BE2C (cell line): ENCODE results near the gene SRP19.

Source experiments
- DNase-seq: peaks from one replicate; pipeline ENCODE4 v3.0.0-alpha.2; 2020
- H3K27me3 ChIP-seq: fragments of 250-450 bp; sonication (Bioruptor Pico); 2 replicates; pipeline ENCODE4 v1.5.1; 2020; ENCODE audit warnings: mild to moderate bottlenecking
- H3K36me3 ChIP-seq: fragments of 250-450 bp; sonication (Bioruptor Pico); 2 replicates; pipeline ENCODE4 v1.5.1; 2020; ENCODE audit warnings: mild to moderate bottlenecking
- H3K4me1 ChIP-seq: fragments of 250-450 bp; sonication (Bioruptor Pico); 2 replicates; pipeline ENCODE4 v1.5.1; 2020
- H3K4me3 ChIP-seq: 2 replicates; pipeline ENCODE4 v1.5.1; 2011; ENCODE audit warnings: low read depth, low read length
- H3K9me3 ChIP-seq: fragments of 250-450 bp; sonication (Bioruptor Pico); 2 replicates; pipeline ENCODE4 v1.5.1; 2020
- TF ChIP-seq, protein P1 (sequence below): IDR thresholded peaks from 2 replicates; pipeline ENCODE4 v1.5.1; 2012; ENCODE audit warnings: mild to moderate bottlenecking, low read depth, low read length

SRP19 gene

DNA sequence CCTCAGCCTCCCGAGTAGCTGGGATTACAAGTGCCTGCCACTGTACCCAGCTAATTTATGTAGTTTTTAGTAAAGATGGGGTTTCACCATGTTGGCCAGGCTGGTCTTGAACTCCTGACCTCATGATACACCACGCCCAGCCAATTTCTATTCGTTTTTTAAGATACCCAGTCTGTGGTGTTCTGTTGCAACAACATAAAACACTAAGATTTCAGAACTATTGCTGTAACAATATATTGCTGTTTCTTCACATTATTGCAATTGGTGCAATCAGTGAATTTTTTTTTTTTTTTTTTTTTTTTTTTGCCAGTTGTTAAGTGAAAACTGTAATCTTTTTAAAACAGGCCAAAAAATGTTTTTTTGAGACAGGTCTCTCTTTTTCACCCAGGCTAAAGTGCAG is 9.9 kb downstream of the SRP19 start:
- H3K4me1 ChIP-seq: no peaks in the 10 kb centered on the region
- TF ChIP-seq, protein P1, sequence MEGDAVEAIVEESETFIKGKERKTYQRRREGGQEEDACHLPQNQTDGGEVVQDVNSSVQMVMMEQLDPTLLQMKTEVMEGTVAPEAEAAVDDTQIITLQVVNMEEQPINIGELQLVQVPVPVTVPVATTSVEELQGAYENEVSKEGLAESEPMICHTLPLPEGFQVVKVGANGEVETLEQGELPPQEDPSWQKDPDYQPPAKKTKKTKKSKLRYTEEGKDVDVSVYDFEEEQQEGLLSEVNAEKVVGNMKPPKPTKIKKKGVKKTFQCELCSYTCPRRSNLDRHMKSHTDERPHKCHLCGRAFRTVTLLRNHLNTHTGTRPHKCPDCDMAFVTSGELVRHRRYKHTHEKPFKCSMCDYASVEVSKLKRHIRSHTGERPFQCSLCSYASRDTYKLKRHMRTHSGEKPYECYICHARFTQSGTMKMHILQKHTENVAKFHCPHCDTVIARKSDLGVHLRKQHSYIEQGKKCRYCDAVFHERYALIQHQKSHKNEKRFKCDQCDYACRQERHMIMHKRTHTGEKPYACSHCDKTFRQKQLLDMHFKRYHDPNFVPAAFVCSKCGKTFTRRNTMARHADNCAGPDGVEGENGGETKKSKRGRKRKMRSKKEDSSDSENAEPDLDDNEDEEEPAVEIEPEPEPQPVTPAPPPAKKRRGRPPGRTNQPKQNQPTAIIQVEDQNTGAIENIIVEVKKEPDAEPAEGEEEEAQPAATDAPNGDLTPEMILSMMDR: no peak
- peaks cover 48% of the 10 kb centered on the region for H3K36me3 ChIP-seq
- H3K9me3 ChIP-seq: no peaks in the 10 kb centered on the region
- H3K4me3 ChIP-seq: no peak overlapping the region
- no peaks in the 10 kb centered on the region for H3K27me3 ChIP-seq
- no peak for DNase-seq

DNA sequence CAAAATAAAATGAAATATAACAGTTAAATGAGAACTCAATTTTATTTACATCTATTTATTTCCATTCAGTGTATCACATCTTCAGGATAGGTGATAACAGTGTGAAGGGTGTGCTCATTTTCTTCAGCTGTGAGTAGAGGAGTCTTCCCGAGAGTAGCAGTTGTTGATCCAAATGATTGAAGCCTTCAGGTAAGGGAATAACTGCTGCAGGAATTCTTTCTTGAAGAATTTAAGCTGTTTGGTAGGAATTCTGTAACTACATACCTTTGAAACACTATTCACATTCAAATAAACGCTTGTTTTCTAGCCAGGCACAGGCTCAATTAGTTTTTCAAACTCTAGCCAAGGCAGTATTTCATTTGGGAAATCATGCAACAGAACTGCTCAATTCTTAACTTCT is 15.3 kb downstream of the SRP19 start:
- H3K4me3 ChIP-seq: no peak overlapping the region
- TF ChIP-seq, protein P1: no peak
- H3K27me3 ChIP-seq: no peaks in the 10 kb centered on the region
- no peak for DNase-seq
- no peaks in the 10 kb centered on the region for H3K9me3 ChIP-seq
- H3K4me1 ChIP-seq: no peaks in the 10 kb centered on the region; the same call in 1 of the 2 replicates
- peaks cover 23% of the 10 kb centered on the region for H3K36me3 ChIP-seq

DNA sequence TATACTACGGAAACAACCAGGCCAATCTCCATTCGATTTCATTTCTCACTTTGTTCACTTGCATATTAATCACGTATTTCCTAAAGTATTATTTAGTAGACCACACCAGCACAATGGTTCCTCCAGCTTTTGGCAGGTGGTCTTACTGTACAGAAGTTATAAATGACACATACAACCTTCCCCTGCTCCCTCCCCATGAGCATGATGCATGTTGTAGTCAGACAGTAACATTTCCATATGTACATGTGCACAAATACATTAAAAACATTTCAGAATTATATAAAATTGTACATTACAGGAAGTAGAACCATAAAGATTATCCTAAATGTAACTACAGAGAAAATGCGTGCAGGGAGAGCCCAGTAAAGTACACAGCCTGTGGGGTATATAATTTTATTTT is 17.0 kb downstream of the SRP19 start:
- H3K9me3 ChIP-seq: no peaks in the 10 kb centered on the region
- DNase-seq: no peak
- peaks cover 24% of the 10 kb centered on the region for H3K36me3 ChIP-seq
- TF ChIP-seq, protein P1: no peak
- H3K4me3 ChIP-seq: no peak overlapping the region
- no peaks in the 10 kb centered on the region; the same call in 1 of the 2 replicates for H3K4me1 ChIP-seq
- H3K27me3 ChIP-seq: no peaks in the 10 kb centered on the region

DNA sequence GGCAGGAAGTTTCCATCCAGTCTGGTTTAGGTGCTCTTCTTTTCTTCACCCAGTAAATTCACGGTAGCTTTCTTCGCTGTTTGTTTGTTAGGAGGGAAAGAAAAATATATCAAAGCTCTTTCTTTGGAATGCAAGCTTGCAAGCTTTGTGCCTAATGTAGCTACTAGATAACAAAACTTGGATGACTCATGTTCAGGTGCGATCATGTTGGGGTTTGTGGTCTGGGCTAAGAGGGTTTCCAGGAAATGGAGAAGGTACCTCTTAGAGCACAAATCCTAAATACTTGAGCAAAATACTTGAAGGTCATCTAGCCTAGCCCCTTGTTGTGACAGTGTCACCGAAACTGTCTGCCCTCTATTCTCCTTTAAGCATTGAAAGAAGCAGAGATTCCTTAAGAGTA is 17.7 kb downstream of the SRP19 start:
- H3K4me3 ChIP-seq: no peak overlapping the region
- H3K36me3 ChIP-seq: peaks cover 25% of the 10 kb centered on the region
- TF ChIP-seq, protein P1: no peak
- no peaks in the 10 kb centered on the region; the same call in none of the 2 replicates for H3K4me1 ChIP-seq
- H3K9me3 ChIP-seq: no peaks in the 10 kb centered on the region
- no peaks in the 10 kb centered on the region for H3K27me3 ChIP-seq
- no peak for DNase-seq

DNA sequence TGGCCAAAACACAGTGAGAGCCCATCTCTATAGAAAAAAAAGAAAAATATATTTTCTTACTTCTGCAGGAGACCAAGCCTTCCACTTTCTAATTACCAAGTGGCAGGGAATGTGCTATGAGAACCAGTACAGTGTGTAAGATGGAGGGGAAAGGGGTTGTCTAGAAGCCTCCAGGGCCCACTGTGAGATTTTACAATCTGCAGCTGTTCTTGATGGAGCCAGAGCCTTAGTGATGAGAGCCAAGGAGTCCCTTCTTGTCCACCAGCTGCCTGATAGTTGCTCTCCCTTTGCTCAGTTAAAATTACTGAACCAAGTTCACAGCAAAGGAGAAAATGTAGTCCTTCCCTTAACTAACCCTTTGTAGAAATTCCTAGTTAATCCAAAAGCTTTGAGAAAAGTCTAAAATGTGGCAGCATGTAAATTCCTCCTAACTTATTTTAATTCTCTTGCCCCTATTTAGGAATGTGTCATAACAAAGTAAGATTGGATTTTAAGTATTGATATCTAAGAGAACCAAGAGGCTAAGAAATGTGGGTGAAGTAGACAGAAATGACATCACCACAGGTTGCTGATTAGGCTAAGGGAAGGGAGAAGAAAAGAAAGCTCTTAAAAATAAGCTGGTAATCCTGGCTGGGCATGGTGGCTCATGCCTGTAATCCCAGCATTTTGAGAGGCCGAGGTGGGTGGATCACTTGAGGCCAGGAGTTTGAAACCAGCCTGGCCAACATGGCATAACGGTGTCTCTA is 19.3 kb downstream of the SRP19 start:
- Histone ChIP-seq H3K4me3 (no peak overlapping the region), H3K9me3 (no peaks in the 10 kb centered on the region), H3K27me3 (no peaks in the 10 kb centered on the region), H3K4me1 (no peaks in the 10 kb centered on the region; the same call in none of the 2 replicates), H3K36me3 (peaks cover 37% of the 10 kb centered on the region)
- no peak for DNase-seq
- TF ChIP-seq, protein P1: no peak

DNA sequence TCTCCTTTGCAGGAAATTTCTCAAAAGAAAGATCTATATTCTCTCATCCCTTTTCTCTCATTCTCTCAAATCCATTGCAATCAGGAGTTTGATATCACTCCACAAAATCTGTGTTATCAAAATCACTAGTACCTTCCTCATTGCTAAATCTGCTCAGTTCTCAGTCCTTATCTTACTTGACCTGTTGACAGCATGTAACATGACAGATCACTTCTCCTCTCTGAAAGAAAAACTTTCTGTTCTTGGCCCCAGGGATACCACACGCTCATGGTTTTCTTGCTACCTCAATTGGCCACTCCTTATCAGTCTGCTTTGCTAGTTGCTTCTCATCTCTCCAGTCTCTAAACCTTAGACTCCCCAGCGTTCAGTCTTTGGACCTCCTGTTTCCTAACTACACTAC is 22.1 kb downstream of the SRP19 start:
- H3K36me3 ChIP-seq: peaks cover 47% of the 10 kb centered on the region
- TF ChIP-seq, protein P1: no peak
- H3K9me3 ChIP-seq: no peaks in the 10 kb centered on the region
- no peak for DNase-seq
- H3K4me3 ChIP-seq: no peak overlapping the region
- H3K4me1 ChIP-seq: no peaks in the 10 kb centered on the region; the same call in none of the 2 replicates
- no peaks in the 10 kb centered on the region for H3K27me3 ChIP-seq
